ENCODE data around the gene GNAI2.
"Not testable (repeated sequence)": the region's sequence is repeated elsewhere in the genome, so short reads cannot be mapped to it uniquely, and the experiment has no call there.

Gene GNAI2

DNA sequence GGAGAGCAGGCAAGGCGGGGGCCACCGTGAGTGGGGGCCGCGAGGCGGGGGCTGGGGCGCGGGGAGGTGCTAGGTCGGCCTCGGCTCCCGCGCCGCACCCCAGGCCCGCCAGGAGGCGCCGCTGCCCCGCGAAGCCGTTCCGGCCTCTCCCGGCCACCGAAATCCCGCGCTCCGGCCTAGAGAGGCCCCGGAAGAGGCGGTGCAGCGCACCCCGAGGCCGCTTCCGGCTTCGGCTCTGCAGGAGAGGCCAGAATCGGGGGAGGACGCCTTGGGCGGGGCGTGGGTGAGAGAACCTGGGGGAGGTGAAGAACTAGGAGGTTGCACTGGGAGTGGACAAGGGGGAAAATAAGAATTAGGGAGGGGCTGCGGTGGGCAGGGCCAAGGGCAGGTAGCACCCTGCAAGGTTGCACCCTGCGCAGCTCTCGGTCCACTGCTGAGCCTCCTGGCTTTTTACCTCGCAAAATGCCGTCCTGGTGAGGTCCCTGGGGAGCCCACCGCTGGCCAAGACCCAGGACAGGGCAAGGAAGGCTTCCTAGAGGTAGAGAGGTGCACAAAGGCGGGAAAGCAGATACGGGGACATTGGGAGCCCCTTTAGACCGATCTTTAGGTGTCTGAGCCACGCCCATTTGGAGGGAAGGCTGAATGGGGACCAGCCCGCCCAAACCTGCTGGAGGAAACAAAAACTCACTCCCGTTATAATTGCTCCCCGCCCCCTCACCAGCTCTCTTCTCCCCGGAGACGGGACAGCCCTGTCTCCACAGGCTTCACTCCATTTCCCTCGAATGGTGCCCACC lies 8.4 kb upstream of the GNAI2 start:
- peak; percentile 89 to 93 (median 93) for DNase-seq

DNA sequence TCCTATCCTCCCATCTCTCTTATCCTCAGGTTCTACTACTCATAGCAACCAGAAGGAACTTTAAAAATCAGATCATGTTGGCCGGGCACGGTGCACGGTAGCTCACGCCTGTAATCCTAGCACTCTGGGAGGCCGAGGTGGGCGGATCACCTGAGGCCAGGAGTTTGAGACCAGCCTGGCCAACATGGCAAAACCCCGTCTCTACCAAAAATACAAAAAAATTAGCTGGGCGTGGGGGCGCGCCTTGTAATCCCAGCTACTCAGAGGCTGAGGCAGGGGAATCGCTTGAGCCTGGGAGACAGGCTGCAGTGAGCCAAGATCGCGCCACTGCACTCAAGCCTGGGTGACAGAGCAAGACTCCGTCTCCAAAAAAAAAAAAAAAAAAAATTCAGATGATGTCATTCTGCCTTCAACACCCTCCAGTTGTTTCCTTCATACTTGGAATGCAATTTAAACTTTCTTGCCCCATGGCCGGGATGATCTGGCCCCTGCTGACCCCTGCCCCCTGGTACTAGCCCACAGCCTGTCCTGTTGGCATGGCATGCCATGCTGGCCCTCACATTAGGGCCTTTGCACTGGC lies 7.7 kb upstream of the GNAI2 start:
- not testable (repeated sequence) for DNase-seq

DNA sequence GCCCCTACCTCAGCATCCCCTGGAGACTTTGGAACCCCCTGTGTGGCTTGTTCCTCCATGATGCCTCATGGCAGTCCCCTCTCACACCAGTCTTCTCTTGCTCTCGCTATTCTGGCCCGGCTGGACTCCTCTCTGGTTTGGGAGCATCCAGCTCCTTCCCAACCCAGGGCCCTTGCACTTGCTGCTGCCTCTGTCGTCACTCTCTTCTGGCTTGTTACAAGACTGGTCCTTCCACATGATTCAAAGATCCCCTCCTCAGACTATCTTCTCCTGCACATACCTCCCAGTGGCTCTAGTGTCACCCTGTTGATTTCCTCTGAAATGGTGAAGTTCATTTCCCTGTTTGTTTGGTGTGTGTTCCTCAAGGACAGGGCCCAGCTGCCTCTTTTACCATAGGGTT lies 6.5 kb upstream of the GNAI2 start:
- no peak for DNase-seq

DNA sequence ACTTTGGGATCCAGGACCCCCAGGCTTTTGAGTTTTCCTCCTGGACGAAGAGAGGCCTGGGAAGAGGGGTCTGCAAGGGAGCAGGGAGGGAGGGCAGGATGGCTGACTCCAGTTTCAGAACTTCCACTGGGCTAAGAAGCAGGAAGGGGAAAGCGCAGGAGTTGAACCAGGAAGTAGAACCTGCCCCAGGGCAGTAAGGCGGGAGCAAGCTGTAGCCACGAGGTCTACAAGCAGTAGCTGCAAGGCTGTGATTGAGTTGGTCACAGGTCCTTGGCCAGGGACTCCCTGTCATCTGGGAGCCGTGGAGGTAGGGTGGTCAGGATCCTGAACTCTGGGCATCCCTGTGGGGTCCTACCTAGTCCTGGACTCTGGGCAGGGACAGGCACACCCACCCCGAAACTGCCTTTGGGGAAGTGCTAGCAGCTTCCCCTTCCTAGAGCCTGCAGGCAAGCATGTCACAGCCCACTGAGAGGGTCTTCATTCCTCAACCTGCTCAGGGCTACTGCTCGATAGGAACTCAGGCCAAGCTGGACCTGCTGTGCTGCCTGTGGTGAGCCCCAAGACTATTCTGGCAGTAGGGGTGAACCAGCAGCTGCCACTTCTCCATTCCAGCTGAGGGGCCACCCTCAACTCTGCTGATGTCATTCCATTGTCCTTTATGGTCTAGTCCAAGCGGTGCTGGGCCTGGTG lies 5.8 kb upstream of the GNAI2 start:
- no peak for DNase-seq

DNA sequence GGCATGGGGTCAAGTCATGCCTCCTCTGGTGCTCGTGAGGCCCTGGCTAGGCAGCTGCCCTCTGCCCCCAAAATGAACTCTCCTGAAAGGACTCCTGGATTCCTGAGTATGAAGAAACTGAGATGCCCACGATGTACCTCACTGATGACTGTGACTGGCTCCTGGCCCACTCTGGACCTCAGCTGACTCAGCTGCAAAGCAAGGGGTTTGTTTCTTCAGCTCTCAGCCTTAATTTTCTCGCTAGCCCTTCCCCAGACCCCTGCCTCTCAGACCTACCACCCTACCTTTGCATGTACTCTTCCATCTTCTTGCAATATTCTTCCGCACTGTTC lies 5.2 kb upstream of the GNAI2 start:
- no peak for DNase-seq

DNA sequence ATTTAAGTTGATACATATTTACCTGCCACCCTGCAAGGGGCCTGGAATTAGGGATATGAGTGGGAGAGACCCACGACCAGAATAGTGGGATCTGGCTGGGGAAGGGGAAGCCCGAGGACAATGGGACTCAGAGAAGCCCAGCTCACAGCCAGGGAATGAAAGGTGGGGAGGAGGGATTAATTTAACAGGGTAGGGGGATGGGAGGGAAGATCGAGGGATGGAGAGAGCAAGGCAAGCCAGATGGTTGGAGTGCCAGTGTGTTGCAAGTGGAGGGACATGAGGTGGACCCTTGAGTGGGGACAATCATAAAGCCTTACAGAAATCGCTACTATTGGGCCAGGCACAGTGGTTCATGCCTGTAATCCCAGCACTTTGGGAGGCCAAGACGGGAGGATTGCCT lies 4.4 kb upstream of the GNAI2 start:
- no peak for DNase-seq

DNA sequence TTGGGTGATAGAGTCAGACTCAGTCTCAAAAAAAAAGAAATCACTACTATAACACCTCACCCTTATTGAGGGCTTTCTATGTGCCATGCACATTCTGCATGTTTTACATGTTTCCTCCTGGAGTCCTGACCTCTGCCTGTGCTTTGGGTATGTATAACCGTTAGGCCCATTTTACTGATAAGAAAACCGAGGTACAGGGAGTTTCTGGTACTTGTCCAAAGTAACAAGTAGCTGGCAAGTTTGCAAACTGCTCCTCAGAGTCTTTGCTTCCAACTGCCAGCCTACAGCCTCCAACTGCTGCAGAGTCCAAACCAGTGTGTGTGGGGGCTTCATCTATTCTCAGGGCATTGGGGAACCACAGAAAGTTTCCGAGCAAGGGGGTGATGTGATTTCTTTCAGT lies 3.7 kb upstream of the GNAI2 start:
- no peak for DNase-seq

DNA sequence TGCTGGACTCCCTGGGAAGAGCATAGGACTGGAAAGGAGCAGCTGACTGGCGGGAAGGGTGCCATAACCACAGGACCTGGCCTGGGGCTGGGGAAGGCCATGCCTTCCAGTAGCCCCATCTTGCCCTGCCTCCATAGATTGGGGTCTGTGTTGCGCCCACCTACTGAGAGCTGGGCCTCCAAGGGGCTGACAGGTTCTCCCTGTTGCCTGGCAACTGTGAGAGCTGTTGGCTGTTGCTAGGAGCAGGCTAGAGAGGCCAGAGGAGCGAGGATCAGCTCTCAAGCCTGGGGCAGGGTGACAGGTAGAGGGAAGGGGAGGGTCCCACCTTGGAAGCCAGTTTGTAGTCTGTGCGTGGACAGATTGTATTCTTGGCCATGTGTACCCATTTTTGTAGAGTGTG lies 2.8 kb upstream of the GNAI2 start:
- peak in 2 of 3 experiments; percentile 27 to 55 for DNase-seq

DNA sequence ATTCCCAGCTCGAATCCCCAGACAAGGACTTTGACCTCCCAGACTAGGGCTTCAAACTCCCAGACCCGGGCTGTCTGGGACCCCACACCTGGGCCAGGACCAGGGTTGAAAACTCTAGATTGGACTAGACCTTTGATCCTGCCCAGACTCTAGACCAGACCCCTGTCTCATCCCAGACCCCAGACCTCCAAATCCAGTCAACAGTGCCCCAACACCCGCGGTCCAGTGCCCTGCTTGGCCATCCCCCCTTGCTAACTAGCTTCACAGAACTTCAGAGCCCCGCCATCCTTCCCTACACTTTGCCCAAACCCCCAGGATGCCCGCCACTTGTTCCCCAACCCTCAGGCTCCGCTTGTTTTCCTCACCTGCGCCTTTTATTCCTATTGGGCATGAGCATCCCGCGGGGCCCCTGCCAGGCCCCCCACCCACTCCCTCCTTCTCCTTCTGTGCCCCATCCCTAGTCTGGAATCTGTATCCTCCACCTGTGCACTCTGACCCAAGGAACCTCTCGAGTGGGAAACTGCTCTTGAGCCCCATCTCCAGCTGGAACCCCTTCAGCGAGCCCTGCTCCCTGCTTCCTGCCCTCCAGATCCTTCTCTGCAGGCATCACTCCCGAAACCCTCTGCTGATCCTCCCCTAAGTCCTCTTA lies 604 bp downstream of the GNAI2 start:
- no peak for DNase-seq

DNA sequence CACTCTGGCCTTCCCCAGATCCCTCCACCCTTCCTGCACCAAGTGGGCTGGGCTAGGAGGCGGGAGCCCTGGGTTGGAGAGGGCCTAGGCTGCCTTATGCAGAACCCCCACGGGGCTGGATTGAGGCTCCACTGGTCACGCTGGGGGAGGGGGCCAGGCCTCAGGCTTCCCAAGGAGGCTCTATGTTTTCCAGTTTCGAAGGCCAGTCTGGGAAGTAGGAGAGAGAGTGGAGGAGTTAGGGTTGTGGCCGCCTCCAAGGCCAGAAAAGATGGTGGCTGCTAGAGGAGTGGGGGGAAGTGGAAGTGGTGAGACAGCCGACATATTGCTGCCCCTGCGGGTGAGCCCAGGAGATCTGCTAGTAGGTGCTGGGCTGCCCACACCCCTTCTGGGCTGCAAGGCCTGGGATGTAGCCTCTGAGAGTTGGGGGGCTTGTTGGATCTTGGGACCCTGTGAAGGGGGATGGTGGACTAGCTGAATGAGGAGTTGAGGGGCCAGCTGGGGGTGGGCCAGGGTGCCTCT lies 1.2 kb downstream of the GNAI2 start:
- peak in 1 of 3 experiments; percentile 20 for DNase-seq

DNA sequence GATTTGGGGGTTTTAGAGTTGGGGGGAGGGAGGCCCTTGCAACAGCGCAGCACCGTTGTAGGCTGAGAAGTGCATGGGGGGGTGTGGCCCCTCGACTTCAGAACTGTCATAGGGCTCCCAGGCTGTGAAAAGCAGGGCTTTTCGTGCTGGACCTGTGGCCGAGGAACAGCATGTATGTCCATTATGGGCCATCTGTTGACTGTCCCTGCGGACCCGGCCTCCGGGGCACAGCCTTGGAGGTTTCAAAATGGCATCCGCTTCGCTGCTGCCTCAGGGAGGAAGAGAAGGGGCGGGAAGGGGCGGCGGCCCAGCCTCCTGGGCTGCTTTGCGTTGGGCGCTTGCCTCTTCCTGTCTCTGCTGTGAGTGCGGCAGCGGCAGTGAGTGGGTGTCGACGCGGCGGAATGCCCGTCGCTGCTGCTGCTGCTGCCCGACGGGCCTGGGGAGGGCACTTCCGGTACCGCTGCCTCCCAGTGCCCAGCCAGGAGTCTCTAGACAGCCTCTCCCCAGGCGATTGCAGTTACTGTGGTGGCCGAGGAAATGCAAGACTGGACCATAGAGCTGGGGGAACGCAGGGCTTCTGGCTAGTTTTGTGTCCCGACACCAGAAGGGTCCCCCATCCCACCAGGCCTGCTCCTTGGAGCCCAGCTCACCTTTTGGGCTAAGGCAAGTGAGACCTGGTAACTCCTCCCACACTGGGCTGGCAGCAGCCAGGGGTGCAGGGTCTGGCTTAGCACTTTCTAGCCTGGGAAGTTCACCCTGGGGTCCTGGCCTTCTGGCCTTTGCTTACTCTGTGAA lies 1.9 kb downstream of the GNAI2 start:
- DNase-seq = peak; percentile 43 to 66 (median 58)

DNA sequence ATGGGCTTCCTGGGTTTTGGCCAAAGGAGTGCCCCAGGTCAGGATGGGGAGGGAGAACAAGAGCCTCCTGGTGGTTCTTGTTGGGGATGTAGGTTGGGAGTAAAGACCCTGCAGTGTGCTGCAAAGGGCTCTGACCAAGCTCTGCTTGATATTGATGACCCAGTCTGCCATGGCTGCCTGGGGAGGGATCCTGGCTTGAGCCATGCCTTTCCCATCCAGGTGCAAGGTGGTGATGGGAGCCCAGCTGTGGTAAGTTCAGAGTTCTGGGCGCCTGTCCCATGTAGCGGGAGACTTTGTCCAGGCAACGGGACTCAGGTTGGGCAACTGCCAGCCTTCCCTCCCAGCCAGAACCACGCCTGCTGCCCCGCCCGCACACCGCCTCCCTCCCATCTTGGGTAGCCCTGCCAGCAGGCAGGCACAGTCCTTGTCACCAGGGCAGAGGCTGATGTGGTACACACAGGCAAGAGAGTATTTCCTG lies 2.6 kb downstream of the GNAI2 start:
- no peak for DNase-seq

DNA sequence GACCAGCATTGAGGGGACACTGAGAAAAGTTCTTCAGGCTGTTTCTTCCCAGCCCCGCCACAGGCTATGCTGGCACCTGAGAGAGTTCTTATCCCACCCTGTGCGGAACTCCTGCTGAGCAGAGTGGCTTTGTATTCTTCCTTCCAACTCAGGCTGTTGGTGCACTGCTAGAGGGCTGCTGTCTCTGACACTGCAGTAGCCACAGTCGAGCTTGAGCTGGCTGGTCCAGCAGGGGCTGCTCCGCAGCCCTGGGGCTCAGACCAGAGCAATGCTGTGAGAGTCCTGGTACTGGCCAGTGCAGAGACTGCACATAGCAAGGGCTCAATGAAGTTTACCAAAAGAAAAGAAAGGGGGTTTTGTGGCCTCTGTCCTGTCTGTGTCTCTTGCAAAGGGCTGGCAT lies 3.6 kb downstream of the GNAI2 start:
- no peak for DNase-seq

DNA sequence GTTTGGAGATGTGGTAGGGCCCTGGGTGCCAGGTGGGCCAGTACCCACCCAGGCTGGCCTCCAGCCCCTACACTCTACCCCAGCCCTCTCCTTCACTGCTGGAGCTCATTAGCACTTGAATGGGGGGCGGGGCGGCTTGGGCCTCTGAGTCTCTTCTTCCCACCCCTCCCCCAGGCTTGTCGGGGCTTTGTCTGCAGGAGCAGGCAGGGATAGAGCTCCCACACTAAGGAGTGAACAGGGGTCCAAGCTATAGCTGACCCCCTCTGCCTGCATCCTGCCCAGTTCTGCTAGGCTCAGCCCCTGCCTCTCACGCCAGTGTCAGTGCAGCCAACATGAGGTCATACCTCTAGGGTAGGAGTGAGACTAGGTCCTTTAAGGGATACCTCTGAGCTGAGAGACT lies 5.2 kb downstream of the GNAI2 start:
- peak in 2 of 3 experiments; percentile 56 to 72 for DNase-seq

DNA sequence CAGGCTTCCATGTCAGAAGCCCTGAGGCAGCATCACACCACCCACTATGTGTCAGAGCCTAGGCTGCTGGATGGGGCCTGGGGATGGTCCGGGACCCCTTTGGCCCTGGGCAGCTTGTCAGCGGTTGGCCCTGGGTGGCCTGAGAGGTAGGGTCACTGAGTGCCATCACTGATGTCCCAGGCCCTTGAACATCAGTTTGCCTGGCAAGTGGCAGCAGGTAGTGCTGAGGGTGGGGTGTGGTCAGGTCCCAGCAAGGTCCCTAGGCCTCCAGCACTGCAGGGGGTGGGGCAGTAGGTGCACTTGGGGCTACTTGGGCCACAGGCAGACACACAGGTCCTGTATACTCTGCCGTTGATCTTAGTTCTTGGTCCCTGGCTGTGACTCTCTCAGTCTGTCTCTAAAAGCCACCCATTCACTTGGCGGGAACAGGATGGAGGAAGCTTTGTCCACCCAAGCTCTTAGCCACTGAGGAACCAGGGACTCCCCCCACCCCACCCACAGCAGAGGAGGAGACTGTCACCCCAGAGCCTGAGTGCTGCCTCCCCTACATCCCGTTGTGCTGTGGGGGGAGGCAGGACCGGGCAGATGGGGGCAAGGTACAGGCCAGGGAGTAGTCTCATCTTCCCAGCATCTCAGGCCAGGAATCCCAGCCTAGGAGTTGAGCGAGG lies 5.8 kb downstream of the GNAI2 start:
- no peak for DNase-seq

DNA sequence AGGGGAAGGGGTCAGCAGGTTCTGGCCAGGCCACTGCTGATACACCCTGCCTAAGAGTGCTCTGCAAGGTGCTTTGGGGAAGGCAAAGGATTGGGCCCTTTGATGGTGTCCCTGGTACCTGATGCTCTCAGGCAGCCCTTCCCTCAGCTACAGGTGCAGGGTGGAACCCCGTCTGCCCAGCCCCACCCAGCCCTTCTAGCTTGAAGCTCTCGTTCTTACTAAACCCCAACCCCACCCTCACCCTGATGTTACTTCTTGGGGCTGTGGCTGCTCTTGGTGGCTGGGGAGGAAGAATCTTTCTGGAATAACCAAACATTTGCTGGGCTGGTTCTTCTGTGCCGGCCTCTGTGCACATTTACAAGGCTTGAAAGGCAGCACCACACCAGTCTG lies 6.4 kb downstream of the GNAI2 start:
- no peak for DNase-seq

DNA sequence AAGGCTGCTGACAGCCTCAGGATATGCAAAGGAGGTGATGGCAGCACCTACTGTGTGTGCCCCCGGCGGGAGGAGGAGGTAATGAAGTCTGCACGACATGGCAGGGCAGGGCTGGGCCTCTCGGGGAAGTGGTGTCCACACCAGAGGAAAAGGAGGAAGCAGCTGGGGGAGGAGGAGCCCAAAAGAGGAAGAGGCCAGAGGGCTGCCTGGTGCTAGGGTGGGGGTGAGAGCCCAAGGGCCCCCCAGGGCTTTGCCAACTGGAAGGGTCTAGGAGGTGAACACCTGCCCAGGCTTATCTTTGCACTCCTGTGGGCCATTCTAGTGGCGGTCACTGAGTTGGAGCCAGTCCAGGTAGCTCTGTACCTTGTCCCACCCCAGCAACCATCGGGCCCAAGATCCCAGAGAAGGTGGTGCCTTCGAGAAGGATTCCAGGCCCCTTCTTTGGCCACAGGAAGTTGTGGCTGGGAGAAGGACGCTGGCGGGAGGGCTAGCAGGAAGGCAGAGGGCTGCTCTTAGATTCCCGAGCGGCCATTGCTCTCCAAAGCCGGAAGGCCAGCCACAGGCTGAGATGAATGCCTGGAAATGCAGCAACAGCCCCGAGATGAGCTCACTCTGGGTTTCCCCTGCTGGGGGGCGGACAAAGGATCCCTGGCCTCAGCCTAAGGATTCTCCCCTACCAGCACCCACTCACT lies 7.0 kb downstream of the GNAI2 start:
- no peak for DNase-seq

DNA sequence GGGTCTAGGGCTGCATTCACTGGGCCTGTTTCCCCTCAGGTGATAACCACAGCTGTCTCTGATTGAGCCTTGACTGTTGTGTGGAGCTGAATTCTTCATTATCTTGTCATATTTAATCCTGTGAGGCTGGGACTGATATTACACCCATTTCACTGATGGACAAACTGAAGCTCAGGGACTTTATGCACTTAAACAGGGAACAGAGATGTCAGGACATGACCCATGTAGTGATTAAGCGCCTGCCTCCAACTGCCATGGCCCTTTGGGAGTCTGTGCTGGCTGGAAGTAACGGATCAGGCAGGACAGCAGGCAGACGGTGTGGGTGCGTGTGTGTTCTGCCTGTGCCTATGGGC lies 7.5 kb downstream of the GNAI2 start:
- no peak for DNase-seq

DNA sequence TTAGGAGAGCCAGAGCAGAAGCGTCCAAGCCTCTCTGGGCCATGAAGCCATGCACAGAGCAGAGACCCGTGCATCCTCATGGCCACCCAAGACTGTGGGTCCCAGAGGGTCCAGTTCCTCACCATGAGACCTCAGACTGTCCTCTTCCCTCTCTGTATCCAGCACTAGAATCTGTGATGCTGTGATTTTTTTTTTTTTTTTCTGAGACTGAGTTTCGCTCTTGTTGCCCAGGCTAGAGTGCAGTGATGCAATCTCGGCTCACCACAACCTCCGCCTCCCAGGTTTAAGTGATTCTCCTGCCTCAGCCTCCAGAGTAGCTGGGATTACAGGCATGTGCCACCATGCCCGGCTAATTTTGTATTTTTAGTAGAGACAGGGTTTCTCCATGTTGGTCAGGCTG lies 8.8 kb downstream of the GNAI2 start:
- DNase-seq = not testable (repeated sequence)

DNA sequence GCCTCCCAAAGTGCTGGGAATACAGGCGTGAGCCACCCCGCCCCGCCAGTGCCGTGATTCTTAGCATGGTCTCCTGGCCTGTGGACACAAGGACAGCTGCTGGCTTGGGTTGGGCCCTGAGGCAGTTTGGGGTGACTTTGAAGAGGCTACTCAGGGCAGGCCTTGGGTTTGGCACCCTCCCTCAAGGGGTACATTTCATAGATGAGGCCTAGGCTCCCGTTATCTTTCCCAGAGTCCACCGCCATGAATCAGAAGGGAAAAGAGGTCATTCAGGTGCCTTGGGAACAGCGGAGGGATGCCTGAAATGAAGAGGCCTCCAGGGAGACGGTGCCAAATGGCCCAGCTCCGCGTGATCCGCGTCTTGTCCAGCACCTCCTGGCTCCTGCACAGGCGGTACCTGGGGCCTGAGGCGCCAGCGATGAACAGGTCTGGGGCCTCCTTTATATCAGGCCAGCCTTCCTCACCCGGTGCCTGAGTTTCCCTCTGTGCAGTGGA lies 9.3 kb downstream of the GNAI2 start:
- no peak for DNase-seq

DNA sequence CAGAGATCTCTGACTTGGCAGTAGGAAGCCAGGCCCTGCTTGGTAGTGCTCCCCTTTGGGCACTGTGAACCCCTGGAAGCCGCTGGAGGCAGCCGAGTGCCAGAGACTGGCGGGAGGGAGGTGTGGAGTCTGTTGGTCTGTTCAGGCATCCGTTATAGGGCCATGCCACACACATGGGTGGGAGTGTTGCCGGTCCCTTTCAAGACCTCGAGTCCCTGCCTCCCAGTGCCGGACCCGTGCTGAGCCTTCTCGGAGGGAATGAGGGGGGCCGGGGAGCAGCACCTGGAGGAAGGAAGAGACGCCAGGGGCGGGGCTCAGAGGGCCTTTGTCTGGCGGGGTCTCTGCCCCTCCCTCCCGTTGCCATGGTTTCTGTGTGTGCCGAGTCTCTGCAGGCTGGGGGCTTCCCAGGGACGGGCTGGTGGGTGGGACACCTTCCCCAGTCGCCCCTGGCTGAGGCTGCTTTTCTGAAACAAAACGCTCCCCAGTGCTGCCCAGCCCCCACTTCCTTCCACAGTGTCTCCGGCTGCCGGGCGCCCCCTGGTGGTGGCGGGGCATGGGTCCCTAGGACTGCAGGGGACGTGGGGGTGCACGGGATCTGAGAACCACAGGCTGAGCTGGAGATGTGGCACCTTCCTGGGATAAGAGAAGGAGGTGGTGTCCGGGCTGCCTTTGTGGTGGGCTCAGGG lies 10.0 kb downstream of the GNAI2 start:
- peak; percentile 73 to 87 (median 76) for DNase-seq
